ENCODE data around the gene MINK1.

MINK1 gene

GRCh38 chr17:4833178-4833940, at the start of gene MINK1:
Gene MINK1 (plus strand): TSS chr17:4833340. CDS start chr17:4833584, 244 bp downstream.
- peak; percentile 90 for DNase-seq (ENCODE audit: low read depth)

GRCh38 chr17:4785311-4786105, 47.6 kb upstream of the MINK1 start:
- no peak for DNase-seq (ENCODE audit: low read depth)

- DNase-seq (ENCODE audit: low read depth), result peak; percentile 32
These were observed 47.0 kb upstream of the MINK1 start, which contains the start of gene VMO1 for GRCh38 chr17:4786106-4786511. Gene VMO1 (minus strand): TSS chr17:4786364. CDS start chr17:4786352, 12 bp downstream.

GRCh38 chr17:4786516-4786915, 46.6 kb upstream of the MINK1 start:
- DNase-seq (ENCODE audit: low read depth), result no peak

- DNase-seq (ENCODE audit: low read depth), result peak; percentile 58
These were observed 44.9 kb upstream of the MINK1 start for GRCh38 chr17:4788159-4788806.

- no peak for DNase-seq (ENCODE audit: low read depth)
These were observed 44.1 kb upstream of the MINK1 start, which contains the start of gene GLTPD2 for GRCh38 chr17:4788807-4789700. Gene GLTPD2 (plus strand): TSS chr17:4788964. CDS start chr17:4789012, 48 bp downstream.

DNA sequence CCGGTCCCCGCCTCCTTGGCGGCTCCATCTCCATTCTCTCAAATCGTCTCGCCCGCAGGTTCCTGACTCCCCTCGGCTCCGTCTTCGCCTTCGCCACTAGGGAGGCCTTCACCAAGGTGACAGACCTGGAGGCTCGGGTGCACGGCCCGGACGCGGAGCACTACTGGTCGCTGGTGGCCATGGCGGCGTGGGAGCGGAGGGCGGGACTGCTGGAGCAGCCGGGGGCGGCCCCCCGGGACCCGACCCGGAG, 43.5 kb upstream of the MINK1 start:
- DNase-seq (ENCODE audit: low read depth), result no peak

GRCh38 chr17:4789951-4790704, 43.0 kb upstream of the MINK1 start:
- DNase-seq (ENCODE audit: low read depth), result peak; percentile 83

- no peak for DNase-seq (ENCODE audit: low read depth)
These were observed 42.4 kb upstream of the MINK1 start for GRCh38 chr17:4790705-4791088.

GRCh38 chr17:4795168-4795567, 38.0 kb upstream of the MINK1 start:
- no peak for DNase-seq (ENCODE audit: low read depth)

DNA sequence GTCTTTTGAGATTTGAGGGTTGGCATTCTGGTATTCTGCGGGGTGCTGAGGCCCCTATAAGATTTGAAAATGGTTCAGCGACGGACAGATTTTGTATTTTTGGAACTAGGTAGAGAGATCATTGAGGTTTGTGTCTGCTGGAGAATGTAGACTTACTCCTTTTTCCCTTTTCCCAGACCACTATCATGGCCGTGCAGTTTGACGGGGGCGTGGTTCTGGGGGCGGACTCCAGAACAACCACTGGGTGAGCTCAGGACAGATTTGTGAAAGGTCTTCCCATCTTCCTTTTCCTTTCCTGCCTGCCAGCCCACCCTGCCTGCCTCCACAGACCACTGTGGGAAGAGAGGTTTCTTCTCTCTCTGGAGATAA, 36.6 kb upstream of the MINK1 start:
- DNase-seq (ENCODE audit: low read depth), result no peak

DNA sequence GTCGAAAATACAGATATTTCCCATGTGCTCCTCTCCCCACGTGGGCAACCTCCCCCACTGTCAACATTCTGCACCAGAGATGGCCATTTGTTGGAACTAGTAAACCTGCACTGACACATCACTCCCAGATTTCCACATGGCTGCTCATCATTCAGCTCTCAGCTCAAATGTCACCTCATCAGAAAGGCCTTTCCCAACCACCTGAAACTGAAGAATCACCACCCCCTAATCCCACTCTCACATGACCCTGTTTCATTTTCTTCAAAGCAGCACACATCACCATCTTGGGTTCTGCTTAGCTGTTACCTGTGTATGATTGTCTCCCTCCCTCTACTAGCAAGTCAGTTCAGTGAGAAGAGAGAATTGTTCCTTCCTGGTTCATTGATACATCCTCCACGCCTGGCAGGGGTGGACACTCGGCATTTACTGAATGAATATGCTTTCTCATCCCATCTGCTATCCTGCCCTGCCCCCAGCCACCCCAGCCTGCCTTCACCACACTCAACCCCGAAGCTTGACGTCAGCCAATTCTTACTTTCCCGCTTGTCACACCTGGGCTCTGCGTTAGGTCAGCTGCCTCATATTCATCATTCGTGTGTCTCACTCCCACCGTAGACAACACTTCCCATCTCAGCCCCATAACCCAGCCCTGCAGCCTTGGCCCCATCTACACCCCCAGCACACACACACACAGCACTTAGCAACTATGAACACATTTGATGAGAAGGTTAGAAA, 32.5 kb upstream of the MINK1 start:
- no peak for DNase-seq (ENCODE audit: low read depth)

DNA sequence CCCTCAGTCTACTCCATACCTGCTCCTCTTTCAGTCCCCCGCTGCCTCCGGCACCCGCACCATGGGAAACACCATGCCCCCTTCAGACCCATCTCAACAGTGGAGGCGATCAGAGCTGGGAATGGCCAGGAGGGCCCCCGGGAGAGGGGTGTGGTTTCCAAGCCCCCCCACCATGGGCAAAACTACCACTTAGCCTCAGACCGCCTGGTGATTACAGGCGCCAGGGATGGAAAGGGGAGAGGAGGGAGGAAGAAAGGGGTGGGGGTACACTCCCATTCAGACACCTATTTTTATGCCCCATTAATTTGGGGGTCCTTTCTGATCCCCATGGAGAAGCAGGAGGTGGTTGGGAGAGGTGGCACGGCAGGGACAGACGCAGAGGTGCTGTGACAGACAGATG, 30.9 kb upstream of the MINK1 start, which contains the start of gene C17orf114:
TSS of gene C17orf114 (minus strand) at position 101 of the 400 bp plus-strand sequence.
- DNase-seq (ENCODE audit: low read depth), result no peak

GRCh38 chr17:4806456-4806776, 26.7 kb upstream of the MINK1 start:
- no peak for DNase-seq (ENCODE audit: low read depth)

DNA sequence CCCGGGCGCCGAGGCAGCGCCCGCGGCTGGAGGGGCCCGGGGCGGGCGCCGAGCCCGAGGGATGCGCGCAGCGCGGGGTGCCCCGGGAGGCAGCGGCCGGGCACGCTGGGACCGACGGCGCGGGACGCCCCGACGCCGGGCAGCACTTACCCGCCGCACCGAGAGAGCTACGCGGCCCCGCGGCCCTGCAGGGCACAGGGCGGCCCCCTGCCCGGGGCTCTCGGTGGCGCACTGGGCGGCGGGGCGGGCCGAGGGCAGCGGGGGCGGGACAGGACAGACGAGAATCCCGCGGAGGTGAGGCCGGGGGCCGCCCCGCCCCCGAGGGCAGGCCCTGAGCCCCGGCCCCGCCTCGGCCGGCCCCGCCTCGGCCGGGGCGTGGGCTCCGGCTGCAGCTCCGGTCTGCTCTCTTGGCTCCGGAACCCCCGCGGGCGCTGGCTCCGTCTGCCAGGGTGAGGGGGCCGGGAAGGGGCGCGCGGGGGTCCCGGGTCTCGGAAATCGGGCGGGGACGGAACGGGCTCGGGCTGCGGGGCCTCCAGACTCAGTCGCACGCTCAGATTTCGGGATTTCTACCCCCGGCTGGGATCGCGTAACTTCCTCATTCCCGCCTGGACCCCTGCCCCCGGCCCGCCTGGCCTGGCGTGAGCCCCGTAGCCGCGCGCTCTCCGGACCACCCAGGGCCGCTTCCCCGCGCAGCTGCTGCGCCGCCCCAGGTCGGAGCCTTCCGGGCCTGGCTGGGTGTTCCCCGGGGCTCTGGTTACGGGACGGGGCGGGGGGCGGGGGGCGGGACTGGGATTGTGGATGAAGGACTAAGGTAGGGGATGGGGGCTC, 26.1 kb upstream of the MINK1 start, which contains the start of gene PLD2:
TSS of gene PLD2 (plus strand) at position 376 of the 828 bp plus-strand sequence. CDS start 621 bp downstream, outside the sequence.
- DNase-seq (ENCODE audit: low read depth), result peak; percentile 73

- DNase-seq (ENCODE audit: low read depth), result no peak
These were observed 25.3 kb upstream of the MINK1 start for GRCh38 chr17:4807605-4808377.

- peak; percentile 21 for DNase-seq (ENCODE audit: low read depth)
These were observed 24.8 kb upstream of the MINK1 start for GRCh38 chr17:4808378-4808767.

DNA sequence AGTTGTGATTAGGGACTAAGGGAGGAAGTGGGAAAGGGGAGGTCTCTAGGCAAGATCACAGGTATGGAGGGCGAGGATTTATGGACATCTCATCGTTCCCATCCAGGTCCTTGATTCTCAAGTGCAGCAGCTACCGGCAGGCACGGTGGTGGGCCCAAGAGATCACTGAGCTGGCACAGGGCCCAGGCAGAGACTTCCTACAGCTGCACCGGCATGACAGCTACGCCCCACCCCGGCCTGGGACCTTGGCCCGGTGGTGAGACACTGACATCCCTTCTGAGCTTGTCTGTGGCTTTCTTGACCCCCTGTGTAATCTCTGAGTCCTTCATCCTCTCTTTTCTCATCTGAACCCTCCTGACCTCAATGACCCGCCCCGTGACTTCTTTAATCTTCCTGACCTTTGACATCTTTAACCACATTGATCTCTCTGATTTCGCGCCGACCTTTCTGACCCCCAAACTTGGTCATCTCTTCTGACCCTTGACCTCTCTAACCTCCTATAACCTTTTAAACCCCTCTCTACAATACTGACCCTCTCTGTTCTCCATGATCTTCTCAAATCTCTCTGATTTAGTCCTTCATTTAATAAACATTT, 22.3 kb upstream of the MINK1 start:
- no peak for DNase-seq (ENCODE audit: low read depth)

Measured in fibroblast of gingiva (primary cell).